DND-41 (cell line): ENCODE results near the gene PRR5.

Source experiments
- ATAC-seq: fragments of 200-7000 bp; cut with Tn5 transposase; 3 replicates; pipeline ENCODE4 v1.9.1; 2021; ENCODE audit warnings: low read depth; ENCODE audit not compliant: insufficient read depth
- DNase-seq: peaks from one replicate; pipeline ENCODE4 v3.0.0-alpha.2; 2020
- H2AFZ ChIP-seq: 2 replicates; pipeline ENCODE4 v1.6.0; 2012; ENCODE audit warnings: low read depth, low read length
- H3K27ac ChIP-seq: 2 replicates; pipeline ENCODE4 v1.5.1; 2012; ENCODE audit warnings: low read length, inconsistent platforms
- H3K27me3 ChIP-seq: fragments of 200-600 bp; sonication (generic); 2 replicates; pipeline ENCODE4 v1.6.0; 2012; ENCODE audit warnings: low read length, mild to moderate bottlenecking, inconsistent platforms; ENCODE audit not compliant: insufficient read depth, poor library complexity
- H3K36me3 ChIP-seq: 2 replicates; pipeline ENCODE4 v1.5.1; 2012; ENCODE audit warnings: low read length, inconsistent platforms; ENCODE audit not compliant: insufficient read depth
- H3K4me1 ChIP-seq: 2 replicates; pipeline ENCODE4 v1.5.1; 2012; ENCODE audit warnings: mild to moderate bottlenecking, low read length; ENCODE audit not compliant: insufficient read depth
- H3K4me2 ChIP-seq: 2 replicates; pipeline ENCODE4 v1.6.0; 2012; ENCODE audit warnings: mild to moderate bottlenecking, moderate library complexity, low read length, inconsistent platforms; ENCODE audit not compliant: insufficient read depth
- H3K4me3 ChIP-seq, 2 experiments: fragments of 200-600 bp in 1 of 2; shearing (Covaris generic) in 1 of 2; 2 replicates each; pipeline ENCODE4 v1.5.1; 2012 to 2016; ENCODE audit warnings: inconsistent platforms in 2 of 2, low read length in 2 of 2, mild to moderate bottlenecking in 2 of 2, low read depth in 1 of 2, moderate library complexity in 1 of 2
- H3K79me2 ChIP-seq: 2 replicates; pipeline ENCODE4 v1.6.0; 2012; ENCODE audit warnings: low read length, inconsistent platforms; ENCODE audit not compliant: insufficient read depth
- H3K9ac ChIP-seq: 2 replicates; pipeline ENCODE4 v1.6.0; 2012; ENCODE audit warnings: low read depth, mild to moderate bottlenecking, inconsistent platforms, low read length, moderate library complexity
- H3K9me3 ChIP-seq: 2 replicates; pipeline ENCODE4 v1.5.1; 2012; ENCODE audit warnings: low read length, moderate library complexity, mild to moderate bottlenecking, inconsistent platforms; ENCODE audit not compliant: insufficient read depth, severe bottlenecking
- H4K20me1 ChIP-seq: 2 replicates; pipeline ENCODE4 v1.6.0; 2012; ENCODE audit warnings: low read length; ENCODE audit not compliant: insufficient read depth
- CTCF ChIP-seq: IDR thresholded peaks from 2 replicates; pipeline ENCODE4 v1.5.1; 2012; ENCODE audit warnings: borderline replicate concordance, low read length, moderate library complexity, mild to moderate bottlenecking; ENCODE audit not compliant: poor library complexity, severe bottlenecking; ENCODE audit errors: extremely low read depth
- EZH2 ChIP-seq: IDR thresholded peaks from 3 replicates; pipeline ENCODE4 v1.6.1; 2012; ENCODE audit warnings: borderline replicate concordance, low read depth, mild to moderate bottlenecking, moderate library complexity, low read length, inconsistent platforms; ENCODE audit not compliant: severe bottlenecking

PRR5 gene

GRCh38 chr22:44773082-44773481 is 71.1 kb downstream of the PRR5 start:
- no peak for ATAC-seq

GRCh38 chr22:44775862-44776261 is 73.9 kb downstream of the PRR5 start:
- Histone ChIP-seq H3K4me2 (no peak overlapping the region), H3K4me3 (no peak overlapping the region), H3K9me3 (peaks cover 18% of the 10 kb centered on the region), H3K79me2 (no peaks in the 10 kb centered on the region), H4K20me1 (no peaks in the 10 kb centered on the region), H3K36me3 (no peaks in the 10 kb centered on the region), H3K9ac (no peak overlapping the region), H3K4me1 (no peaks in the 10 kb centered on the region), H2AFZ (no peak overlapping the region), H3K27me3 (no peaks in the 10 kb centered on the region), H3K27ac (no peak overlapping the region)
- TF ChIP-seq CTCF (no peak), EZH2 (no peak)
- ATAC-seq (no peak), DNase-seq (no peak)

More at GRCh38 chr22:44773082-44773481, 71.1 kb downstream of the PRR5 start:
- Histone ChIP-seq H3K27ac (no peak overlapping the region), H3K27me3 (no peaks in the 10 kb centered on the region), H3K9me3 (peaks cover 18% of the 10 kb centered on the region), H3K4me3 (no peak overlapping the region), H3K79me2 (no peaks in the 10 kb centered on the region), H3K9ac (no peak overlapping the region), H3K4me2 (no peak overlapping the region), H3K4me1 (no peaks in the 10 kb centered on the region), H3K36me3 (no peaks in the 10 kb centered on the region), H2AFZ (no peak overlapping the region), H4K20me1 (no peaks in the 10 kb centered on the region)
- DNase-seq = no peak
- no peak for TF ChIP-seq CTCF
- TF ChIP-seq EZH2 = no peak

- no peaks in the 10 kb centered on the region for H3K36me3 ChIP-seq
- H3K4me1 ChIP-seq = no peaks in the 10 kb centered on the region
- no peak overlapping the region for H3K4me3 ChIP-seq
- H3K9ac ChIP-seq = no peak overlapping the region
- no peak overlapping the region for H3K4me2 ChIP-seq
- TF ChIP-seq EZH2 (no peak), CTCF (no peak)
- DNase-seq (no peak), ATAC-seq (no peak)
- H3K27me3 ChIP-seq = no peaks in the 10 kb centered on the region
- H3K9me3 ChIP-seq = peaks cover 18% of the 10 kb centered on the region
- H2AFZ ChIP-seq = no peak overlapping the region
- H3K27ac ChIP-seq = no peak overlapping the region
- no peaks in the 10 kb centered on the region for H3K79me2 ChIP-seq
- no peaks in the 10 kb centered on the region for H4K20me1 ChIP-seq
Observed at GRCh38 chr22:44776605-44777363, 74.8 kb downstream of the PRR5 start.
